Aorta (tissue), 5 donors: Measurements from ENCODE around the gene M6PR. TPM values are rescaled to one million over a fixed set of nuclear protein-coding genes. Genes with fewer than 3 reads are reported as not detected.

ENCODE experiments used
- ATAC-seq: fragments of 200-7000 bp; cut with Tn5 transposase; one replicate; pipeline ENCODE4 v1.9.1; 2022; ENCODE audit warnings: moderate library complexity; ENCODE audit not compliant: low FRiP score
- DNase-seq, 2 donors: peaks; one replicate each; pipeline ENCODE4 v3.0.0-alpha.2; 2020
- H3K27ac ChIP-seq, 2 donors: one replicate each; pipeline ENCODE4 v1.5.1; 2013; ENCODE audit warnings: low read length in 2 of 2, mild to moderate bottlenecking in 2 of 2, moderate library complexity in 2 of 2, control low read depth in 1 of 2, inconsistent platforms in 1 of 2, low read depth in 1 of 2
- H3K27me3 ChIP-seq, 2 donors: one replicate each; pipeline ENCODE4 v1.6.1; 2013; ENCODE audit warnings: control low read depth in 1 of 2, low read length in 1 of 2, mild to moderate bottlenecking in 1 of 2, moderate library complexity in 1 of 2; ENCODE audit not compliant: insufficient read depth in 2 of 2, control insufficient read depth in 1 of 2
- H3K36me3 ChIP-seq, 2 donors: one replicate each; pipeline ENCODE4 v1.6.1; 2013; ENCODE audit warnings: control low read depth in 1 of 2, low read length in 1 of 2, mild to moderate bottlenecking in 1 of 2; ENCODE audit not compliant: insufficient read depth in 2 of 2, control insufficient read depth in 1 of 2
- H3K4me1 ChIP-seq, 2 donors: one replicate each; pipeline ENCODE4 v1.6.1; 2013; ENCODE audit warnings: low read length in 2 of 2, control low read depth in 1 of 2, mild to moderate bottlenecking in 1 of 2, moderate library complexity in 1 of 2; ENCODE audit not compliant: insufficient read depth in 2 of 2, control insufficient read depth in 1 of 2
- H3K4me3 ChIP-seq, 2 donors: one replicate each; pipeline ENCODE4 v1.5.1; 2013; ENCODE audit warnings: low read length in 2 of 2, control low read depth in 1 of 2, mild to moderate bottlenecking in 1 of 2
- H3K9me3 ChIP-seq: one replicate; pipeline ENCODE4 v1.6.1; 2013; ENCODE audit warnings: mild to moderate bottlenecking, low read length; ENCODE audit not compliant: control insufficient read depth
- WGBS, 2 donors: extraction: QIAGEN DNeasy Blood & Tissue Kit; methylation state at CpG; one replicate each; pipeline ENCODE4 v1.1.7; 2013; 5-methylcytosine and 5-hydroxymethylcytosine counted together
- intact Hi-C, 2 donors: fragments of 100-400 bp; cut with DNase I; formaldehyde crosslinking; loops; one replicate each; pipeline versions ENCODE4 v1.14.2 to v1.15.0; 2022
- polyA plus RNA-seq, 2 donors: library from polyadenylated mRNA; stranded (reverse); fragments of 200-250 nt; gene quantifications; one replicate each; pipeline ENCODE4 v1.2.3, GENCODE V29; 2013
- total RNA-seq, 2 donors: library from RNA; stranded (reverse); fragmentation: NEBNext Ultra II Directional; extraction: Animal tissue kit (Norgen Biotek cat#: 25700); gene quantifications; one replicate each; pipeline ENCODE4 v1.2.1, GENCODE V29; 2021
- donor health status: healthy with polysubstance abuse.
- donor health status: Bipolar disorder and iron deficiency.
- donor health status: DM: no; HTN: no; CAD: no.
- donor health status: DM: no; HTN: no; CAD: no.
- donor health status: DM: yes; HTN: yes; CAD: no.

M6PR gene
- total and polyA plus RNA-seq, 4 donors = 38.6 to 105 (median 67.0) TPM

- Histone ChIP-seq H3K9me3 (no peaks in the 10 kb centered on the region), H3K27me3 (no peaks in the 10 kb centered on the region), H3K4me1 (no peaks in the 10 kb centered on the region), H3K36me3 (no peaks in the 10 kb centered on the region), H3K27ac (no peak overlapping the region), H3K4me3 (no peak overlapping the region)
- intact Hi-C loops = no loop called here
- ATAC-seq (no peak), DNase-seq (no peak)
Observed at GRCh38 chr12:8987163-8987562, 37.7 kb upstream of the M6PR start.

DNA sequence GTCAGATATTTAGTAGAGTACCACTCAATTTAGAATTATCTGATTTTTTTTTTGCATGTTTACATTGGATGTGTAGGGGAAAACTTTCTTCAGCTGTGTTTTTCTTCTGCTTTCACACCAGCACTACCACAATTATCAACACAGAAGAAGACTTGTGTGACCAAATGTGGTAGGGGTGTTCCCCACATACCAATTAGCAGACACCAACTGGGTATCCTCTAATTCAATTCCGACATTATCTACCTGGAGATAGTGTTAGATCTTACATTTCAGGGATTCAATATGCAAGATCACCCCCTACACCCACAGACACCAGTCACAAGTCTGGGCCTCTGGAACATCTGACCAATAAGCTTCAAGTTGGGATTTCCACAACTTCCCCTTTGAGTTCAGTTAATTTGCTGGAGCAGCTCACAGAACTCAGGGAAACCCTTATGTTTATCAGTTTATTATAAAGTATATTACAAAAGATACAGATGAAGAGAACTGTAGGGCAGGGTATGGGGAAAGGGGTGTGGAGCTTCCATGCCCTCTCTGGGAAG, 35.8 kb upstream of the M6PR start:
- 79 to 83% methylated on average over 1 of the region's 1 CpG for WGBS, 2 donors
- Histone ChIP-seq H3K4me1 (no peaks in the 10 kb centered on the region), H3K27me3 (no peaks in the 10 kb centered on the region), H3K4me3 (no peak overlapping the region), H3K27ac (no peak overlapping the region), H3K9me3 (peaks cover 4% of the 10 kb centered on the region), H3K36me3 (no peaks in the 10 kb centered on the region)
- intact Hi-C loops = no loop called here
- DNase-seq (no peak), ATAC-seq (no peak)

GRCh38 chr12:8980137-8980536, 30.7 kb upstream of the M6PR start:
- Histone ChIP-seq H3K27ac (no peak overlapping the region), H3K36me3 (no peaks in the 10 kb centered on the region), H3K27me3 (no peaks in the 10 kb centered on the region), H3K4me1 (no peaks in the 10 kb centered on the region), H3K9me3 (peaks cover 4% of the 10 kb centered on the region), H3K4me3 (no peak overlapping the region)
- 78 to 89% methylated on average over 3 of the region's 3 CpGs for WGBS, 2 donors
- no peak for ATAC-seq
- intact Hi-C loops = no loop called here
- no peak for DNase-seq

DNA sequence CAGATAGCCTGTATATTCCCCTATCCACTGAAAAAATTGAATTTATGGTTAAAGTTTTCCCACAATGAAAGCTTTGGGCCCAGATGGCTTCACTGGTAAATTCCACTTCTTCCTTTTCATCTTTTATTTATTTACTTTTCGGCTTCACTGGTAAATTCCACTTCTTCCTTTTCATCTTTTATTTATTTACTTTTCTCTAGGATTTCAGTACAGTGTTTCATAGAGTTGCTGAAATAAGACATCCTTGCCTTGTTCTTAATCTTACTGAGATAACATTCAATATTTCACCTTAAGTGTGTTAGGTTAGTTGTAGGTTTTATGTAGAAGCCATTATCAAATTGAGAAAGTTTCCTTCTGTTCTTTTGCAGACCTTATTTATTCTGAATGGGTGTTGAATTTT, 21.0 kb upstream of the M6PR start:
- Histone ChIP-seq H3K36me3 (no peaks in the 10 kb centered on the region), H3K4me3 (no peak overlapping the region), H3K4me1 (no peaks in the 10 kb centered on the region), H3K27me3 (no peaks in the 10 kb centered on the region), H3K9me3 (peaks cover 8% of the 10 kb centered on the region), H3K27ac (no peak overlapping the region)
- WGBS, 2 donors = 41 to 57% methylated on average over 1 of the region's 1 CpG
- DNase-seq (no peak), ATAC-seq (no peak)
- intact Hi-C loops = no loop called here

DNA sequence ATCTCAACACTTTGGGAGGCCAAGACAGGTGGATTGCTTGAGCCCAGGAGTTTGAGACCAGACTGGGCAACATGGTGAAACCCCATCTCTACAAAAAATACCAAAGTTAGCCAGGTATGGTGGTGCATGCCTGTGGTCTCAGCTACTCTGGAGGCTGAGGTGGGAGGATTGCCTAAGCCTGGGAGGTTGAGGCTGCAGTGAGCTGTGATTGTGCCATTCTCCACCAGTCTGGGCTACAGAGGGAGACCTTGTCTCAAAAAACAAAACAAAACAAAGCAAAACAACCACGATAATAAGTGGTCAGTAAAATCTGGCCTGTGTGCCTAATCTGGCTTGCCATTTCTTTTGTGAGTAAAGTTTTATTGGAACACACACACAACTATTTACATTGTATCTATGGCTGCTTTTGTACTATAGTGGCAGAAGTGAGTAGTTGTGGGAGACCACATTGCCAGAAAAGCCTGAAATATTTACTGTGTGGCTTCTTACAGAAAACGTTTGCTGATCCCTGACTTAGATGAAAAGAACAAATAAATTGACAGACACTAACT, 20.5 kb upstream of the M6PR start:
- intact Hi-C loops = no loop called here
- H3K27ac ChIP-seq = no peak overlapping the region
- 31 to 55% methylated on average over 2 of the region's 2 CpGs for WGBS, 2 donors
- ATAC-seq (no peak), DNase-seq (no peak)
- peaks cover 8% of the 10 kb centered on the region for H3K9me3 ChIP-seq
- no peaks in the 10 kb centered on the region for H3K4me1 ChIP-seq
- no peaks in the 10 kb centered on the region for H3K36me3 ChIP-seq
- H3K4me3 ChIP-seq = no peak overlapping the region
- H3K27me3 ChIP-seq = no peaks in the 10 kb centered on the region

DNA sequence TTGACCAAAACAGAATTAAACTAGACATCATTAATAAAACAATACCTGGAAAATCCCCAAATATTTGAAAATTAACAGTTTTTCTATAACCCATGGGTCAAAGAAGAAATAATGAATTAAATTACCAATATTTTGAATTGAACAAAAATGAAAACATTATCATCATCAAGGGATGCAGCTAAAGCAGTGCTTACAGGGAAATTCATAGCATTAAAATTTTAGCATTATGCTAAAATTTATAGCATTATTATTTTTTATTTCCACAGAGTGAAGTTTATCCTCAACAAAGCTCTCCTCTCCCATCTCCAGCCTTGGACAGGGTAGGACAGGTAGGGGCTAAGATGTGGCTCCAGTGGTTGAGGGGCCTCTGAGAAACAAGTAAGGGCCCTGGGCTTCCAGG, 19.3 kb upstream of the M6PR start:
- Histone ChIP-seq H3K4me3 (no peak overlapping the region), H3K4me1 (no peaks in the 10 kb centered on the region), H3K36me3 (no peaks in the 10 kb centered on the region), H3K27ac (no peak overlapping the region), H3K27me3 (no peaks in the 10 kb centered on the region), H3K9me3 (peaks cover 8% of the 10 kb centered on the region)
- ATAC-seq = no peak
- DNase-seq = no peak
- intact Hi-C loops = no loop called here

- no peaks in the 10 kb centered on the region for H3K36me3 ChIP-seq
- 98 to 99% methylated on average over 2 of the region's 2 CpGs for WGBS, 2 donors
- intact Hi-C loops = no loop called here
- H3K4me3 ChIP-seq = no peak overlapping the region
- no peaks in the 10 kb centered on the region for H3K9me3 ChIP-seq
- no peaks in the 10 kb centered on the region for H3K4me1 ChIP-seq
- H3K27me3 ChIP-seq = no peaks in the 10 kb centered on the region
- ATAC-seq (no peak), DNase-seq (no peak)
- H3K27ac ChIP-seq = no peak overlapping the region
Observed at GRCh38 chr12:8960176-8960575, 10.7 kb upstream of the M6PR start.

GRCh38 chr12:8958066-8958465, 8.6 kb upstream of the M6PR start:
- Histone ChIP-seq H3K36me3 (no peaks in the 10 kb centered on the region), H3K9me3 (no peaks in the 10 kb centered on the region), H3K27me3 (no peaks in the 10 kb centered on the region), H3K4me1 (no peaks in the 10 kb centered on the region), H3K27ac (no peak overlapping the region), H3K4me3 (no peak overlapping the region)
- DNase-seq (no peak), ATAC-seq (no peak)
- intact Hi-C loops = loop anchor here in 1 of 2 donors (5.0 kb wide), 1 partner anchor 74 kb away; no protein-coding TSS in a partner anchor
- WGBS, 2 donors = 38 to 64% methylated on average over 2 of the region's 2 CpGs

DNA sequence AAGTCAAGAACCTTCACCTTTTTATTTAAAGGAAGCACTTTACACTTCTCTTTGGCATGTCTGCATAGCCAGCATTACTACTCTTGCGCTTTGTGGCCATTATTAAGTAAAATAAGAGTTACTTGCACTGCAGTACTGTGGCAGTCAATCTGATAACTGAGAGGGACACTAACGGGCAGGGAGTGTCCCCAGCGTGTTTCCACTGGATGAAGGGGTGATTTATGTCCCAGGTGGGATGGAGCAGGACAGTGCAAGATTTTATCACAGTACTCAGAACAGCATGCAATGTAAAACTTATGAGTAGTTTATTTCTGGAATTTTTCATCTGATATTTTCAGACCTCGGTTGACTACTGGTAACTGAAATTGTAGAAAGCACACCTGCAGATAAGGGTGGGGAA, 8.1 kb upstream of the M6PR start:
- no peak overlapping the region for H3K27ac ChIP-seq
- 74 to 76% methylated on average over 4 of the region's 4 CpGs for WGBS, 2 donors
- intact Hi-C loops = loop anchor here in 1 of 2 donors (5.0 kb wide), 1 partner anchor 75 kb away; no protein-coding TSS in a partner anchor
- H3K36me3 ChIP-seq = no peaks in the 10 kb centered on the region
- no peaks in the 10 kb centered on the region for H3K27me3 ChIP-seq
- H3K4me1 ChIP-seq = no peaks in the 10 kb centered on the region
- no peak for DNase-seq
- H3K4me3 ChIP-seq = no peak overlapping the region
- no peak for ATAC-seq
- H3K9me3 ChIP-seq = no peaks in the 10 kb centered on the region
